ENCODE data around the gene SLC24A3.

DNA sequence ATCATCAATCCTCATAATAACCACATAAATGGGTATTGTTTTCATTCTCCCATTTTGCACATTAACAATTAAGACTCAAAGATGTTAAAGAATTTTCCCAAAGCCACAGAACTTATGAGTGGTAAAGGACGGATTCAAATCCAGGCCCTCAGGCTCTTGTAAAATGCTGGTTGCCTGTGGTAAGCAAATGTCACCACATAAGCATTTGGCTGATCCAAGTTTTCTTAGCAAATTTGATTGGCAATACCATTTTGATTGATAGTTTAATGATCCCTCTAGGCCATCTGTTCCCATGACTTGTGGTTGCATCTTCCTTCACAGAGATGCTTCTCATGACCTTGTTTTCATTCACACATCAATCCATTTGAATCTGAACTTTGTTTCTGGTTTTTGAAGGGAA, 293.6 kb downstream of the SLC24A3 start:
- no peak for TF ChIP-seq POLR2A (IDR thresholded peaks at IDR 0.05)
- TF ChIP-seq, protein P1, sequence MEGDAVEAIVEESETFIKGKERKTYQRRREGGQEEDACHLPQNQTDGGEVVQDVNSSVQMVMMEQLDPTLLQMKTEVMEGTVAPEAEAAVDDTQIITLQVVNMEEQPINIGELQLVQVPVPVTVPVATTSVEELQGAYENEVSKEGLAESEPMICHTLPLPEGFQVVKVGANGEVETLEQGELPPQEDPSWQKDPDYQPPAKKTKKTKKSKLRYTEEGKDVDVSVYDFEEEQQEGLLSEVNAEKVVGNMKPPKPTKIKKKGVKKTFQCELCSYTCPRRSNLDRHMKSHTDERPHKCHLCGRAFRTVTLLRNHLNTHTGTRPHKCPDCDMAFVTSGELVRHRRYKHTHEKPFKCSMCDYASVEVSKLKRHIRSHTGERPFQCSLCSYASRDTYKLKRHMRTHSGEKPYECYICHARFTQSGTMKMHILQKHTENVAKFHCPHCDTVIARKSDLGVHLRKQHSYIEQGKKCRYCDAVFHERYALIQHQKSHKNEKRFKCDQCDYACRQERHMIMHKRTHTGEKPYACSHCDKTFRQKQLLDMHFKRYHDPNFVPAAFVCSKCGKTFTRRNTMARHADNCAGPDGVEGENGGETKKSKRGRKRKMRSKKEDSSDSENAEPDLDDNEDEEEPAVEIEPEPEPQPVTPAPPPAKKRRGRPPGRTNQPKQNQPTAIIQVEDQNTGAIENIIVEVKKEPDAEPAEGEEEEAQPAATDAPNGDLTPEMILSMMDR (IDR thresholded peaks at IDR 0.05), result no peak
